Activated CD4-positive, alpha-beta T cell treated with anti-CD3 and anti-CD28 coated beads, Interleukin-2, amount 50 U/mL, for 16 hours (primary cell): ENCODE results near the gene BANK1.

Source experiments
- DNase-seq: peaks from one replicate; pipeline ENCODE4 v3.0.0-alpha.2; 2020

Gene BANK1

GRCh38 chr4:101910786-101911373 lies 120.3 kb downstream of the BANK1 start:
- no peak for DNase-seq

DNA sequence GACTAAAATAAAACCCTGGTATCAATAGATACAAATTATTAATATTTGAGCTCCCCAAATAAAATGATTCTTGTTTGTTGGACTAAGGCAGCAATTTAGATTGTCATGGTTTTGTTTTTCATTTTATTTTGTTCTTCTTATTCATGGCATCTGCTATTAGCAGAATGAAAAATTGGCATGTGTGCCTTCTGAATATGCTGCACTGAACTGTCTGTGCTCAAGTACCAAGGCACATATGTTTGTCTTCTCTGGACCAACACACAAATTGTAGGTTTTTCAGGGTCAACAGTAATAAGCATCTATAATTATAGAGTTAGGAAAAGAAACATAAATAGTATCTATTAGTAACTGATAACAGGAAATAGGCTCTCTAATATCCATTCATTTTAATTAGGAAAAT lies 121.1 kb downstream of the BANK1 start:
- DNase-seq: no peak

DNA sequence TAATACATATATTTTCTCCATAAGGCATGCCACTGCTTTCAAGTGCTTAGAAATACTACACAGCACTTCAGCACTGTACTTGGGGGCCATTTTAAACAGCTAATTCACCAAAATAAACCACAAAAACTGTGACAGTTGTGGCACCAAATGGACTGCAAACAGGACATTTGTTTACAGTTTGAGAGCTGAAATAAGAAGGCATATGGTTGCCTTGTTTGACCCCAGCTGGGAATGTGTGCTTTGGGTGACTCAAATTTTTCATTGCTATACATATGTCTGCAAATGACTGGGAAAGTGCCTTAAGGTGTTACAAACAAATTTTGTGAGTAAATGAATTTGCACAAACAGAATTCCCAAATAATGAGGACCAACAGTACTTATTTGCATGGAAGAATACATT lies 124.2 kb downstream of the BANK1 start:
- DNase-seq: no peak

DNA sequence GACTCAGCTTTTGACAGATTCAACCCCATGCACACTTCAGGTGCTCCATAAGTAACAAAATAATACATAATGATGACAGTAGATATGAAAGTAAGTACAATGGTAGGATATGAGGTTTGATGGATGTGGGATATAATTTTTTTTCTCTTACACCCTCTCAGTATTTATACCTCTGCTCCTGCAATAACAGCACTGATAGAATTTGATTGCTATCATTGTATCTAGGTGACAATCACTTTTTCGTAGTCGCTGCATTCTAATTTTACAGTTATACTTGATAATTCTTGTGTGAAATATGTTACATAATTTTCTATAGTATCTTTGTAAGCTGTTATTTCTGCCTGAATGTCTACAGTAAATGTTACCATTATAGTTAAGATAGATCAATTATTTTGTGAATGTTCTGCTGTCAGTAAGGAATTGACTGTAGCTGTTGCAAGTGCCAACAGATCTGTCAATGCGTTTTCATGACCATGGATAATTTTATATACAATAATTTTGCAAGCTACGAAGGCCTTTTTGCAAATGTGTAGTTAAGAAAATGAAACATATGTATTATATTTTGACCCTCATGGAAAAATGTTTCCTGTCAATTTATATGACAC lies 128.9 kb downstream of the BANK1 start:
- no peak for DNase-seq

DNA sequence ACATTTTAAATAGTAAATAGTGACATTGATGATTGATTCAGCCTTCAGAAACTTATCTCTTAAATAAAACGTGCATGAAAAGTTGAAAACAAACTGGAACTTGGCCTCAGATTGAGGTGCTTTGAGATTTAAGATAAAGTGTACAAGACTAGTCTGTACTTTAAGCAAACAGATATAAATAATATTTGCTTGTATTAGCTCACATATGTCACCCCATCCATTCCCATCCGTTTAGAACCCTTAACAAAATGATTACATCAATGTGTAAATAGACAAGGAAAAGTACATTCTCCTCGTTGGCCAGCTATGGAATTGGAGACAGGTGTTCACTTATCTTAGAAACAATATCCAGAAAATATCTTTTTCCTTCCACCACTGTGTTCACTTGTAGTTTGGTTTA lies 130.8 kb downstream of the BANK1 start:
- no peak for DNase-seq

DNA sequence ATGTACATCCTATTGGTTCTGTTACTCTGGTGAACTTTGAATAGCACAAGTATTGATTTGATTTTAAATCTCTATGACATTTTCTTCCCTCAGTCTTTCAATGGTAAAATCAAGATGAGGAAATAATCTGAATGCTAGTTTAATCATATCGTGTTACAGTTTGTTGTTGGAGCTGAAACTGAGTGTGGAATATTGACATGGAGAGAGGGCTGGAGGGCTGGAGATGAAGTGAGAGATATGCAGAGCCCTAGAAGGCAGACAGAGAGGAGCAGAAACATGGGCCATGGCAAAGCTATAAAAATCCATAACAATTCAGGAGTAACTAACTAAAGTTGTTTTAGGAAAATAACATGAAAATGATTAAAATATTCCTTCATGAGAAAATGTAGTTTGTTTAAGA lies 141.1 kb downstream of the BANK1 start:
- no peak for DNase-seq

GRCh38 chr4:101933855-101934254 lies 143.3 kb downstream of the BANK1 start:
- DNase-seq: no peak

GRCh38 chr4:101938836-101939235 lies 148.3 kb downstream of the BANK1 start:
- no peak for DNase-seq

GRCh38 chr4:101941816-101942358 lies 151.4 kb downstream of the BANK1 start:
- no peak for DNase-seq

- no peak for DNase-seq
Measured at GRCh38 chr4:101942891-101943290, 152.4 kb downstream of the BANK1 start.

GRCh38 chr4:101944649-101945048 lies 154.1 kb downstream of the BANK1 start:
- no peak for DNase-seq

GRCh38 chr4:101948055-101948454 lies 157.5 kb downstream of the BANK1 start:
- no peak for DNase-seq

DNA sequence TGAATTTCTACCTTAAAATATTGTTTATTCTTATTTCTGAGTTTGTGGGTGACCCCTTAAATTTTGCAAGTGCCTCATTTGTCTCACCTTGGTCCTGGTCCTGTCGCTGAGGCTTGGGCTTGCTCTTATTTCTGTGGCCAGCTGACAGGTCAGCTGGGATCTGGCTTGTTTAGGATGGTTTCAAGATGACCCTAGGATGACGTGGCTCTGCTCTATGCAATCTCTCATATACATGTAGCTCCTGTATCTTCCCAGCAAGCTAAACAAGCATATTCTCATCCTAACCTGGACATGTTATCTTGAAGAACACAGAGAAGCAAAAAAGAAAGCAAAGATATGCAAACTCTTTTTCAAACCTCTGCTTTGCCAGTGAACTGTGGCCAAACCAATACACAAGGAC lies 158.4 kb downstream of the BANK1 start:
- no peak for DNase-seq

- DNase-seq: no peak
Measured at GRCh38 chr4:101950258-101950979, 159.9 kb downstream of the BANK1 start.

- no peak for DNase-seq
Measured at GRCh38 chr4:101952985-101953384, 162.5 kb downstream of the BANK1 start.

DNA sequence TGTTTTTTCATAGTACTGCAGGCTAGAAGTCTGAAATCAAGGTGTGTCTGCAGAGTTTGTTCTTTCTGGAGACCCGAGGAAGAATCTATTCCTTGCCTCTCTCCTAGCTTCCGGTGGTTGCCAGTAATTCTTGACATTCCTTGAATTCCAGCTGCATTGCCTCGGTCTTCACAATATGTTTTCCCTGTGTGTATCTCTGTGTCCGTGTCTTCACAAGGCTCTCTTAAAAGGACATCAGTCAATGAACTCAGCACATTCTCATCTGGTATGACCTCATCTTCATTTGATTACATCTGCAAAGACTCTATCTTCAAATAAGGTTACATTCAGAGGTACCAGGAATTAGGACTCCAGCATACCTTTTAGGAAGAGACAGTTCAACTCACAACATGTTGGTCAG lies 163.4 kb downstream of the BANK1 start:
- DNase-seq: no peak

- no peak for DNase-seq
Measured at GRCh38 chr4:101954351-101954750, 163.8 kb downstream of the BANK1 start.

DNA sequence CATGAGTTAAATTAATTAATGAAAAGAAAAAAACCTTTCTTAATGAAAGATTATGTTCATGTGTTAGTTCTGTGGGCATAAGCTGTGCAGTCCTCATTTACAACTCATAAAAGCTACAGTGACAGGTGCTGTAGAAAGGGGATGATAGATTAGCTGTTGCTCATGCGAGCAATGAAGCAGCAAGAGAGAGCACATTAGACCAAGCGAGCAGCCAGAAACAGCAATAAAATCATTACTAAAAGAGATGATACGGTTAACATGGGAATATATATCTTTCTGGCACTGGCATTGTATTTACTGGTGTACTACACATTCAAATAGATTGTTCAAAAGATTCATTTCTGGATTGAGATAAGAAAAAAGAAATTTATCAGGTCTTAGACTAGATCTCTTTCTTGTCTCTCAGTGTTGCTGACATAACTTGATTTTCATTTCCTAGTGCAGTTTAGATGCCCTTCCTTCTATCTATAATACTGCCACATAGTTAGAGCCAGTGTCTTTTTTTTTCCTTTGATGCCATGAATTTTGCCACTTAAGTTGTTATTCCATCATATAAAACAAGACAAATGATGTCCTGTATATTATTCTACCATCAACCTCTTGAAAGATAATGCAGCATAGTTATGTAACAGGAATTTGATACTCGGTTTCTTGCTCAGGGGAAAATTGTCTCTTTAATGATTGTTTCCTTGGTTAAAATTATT lies 164.6 kb downstream of the BANK1 start:
- DNase-seq: no peak

- no peak for DNase-seq
Measured at GRCh38 chr4:101956068-101956825, 165.7 kb downstream of the BANK1 start.

DNA sequence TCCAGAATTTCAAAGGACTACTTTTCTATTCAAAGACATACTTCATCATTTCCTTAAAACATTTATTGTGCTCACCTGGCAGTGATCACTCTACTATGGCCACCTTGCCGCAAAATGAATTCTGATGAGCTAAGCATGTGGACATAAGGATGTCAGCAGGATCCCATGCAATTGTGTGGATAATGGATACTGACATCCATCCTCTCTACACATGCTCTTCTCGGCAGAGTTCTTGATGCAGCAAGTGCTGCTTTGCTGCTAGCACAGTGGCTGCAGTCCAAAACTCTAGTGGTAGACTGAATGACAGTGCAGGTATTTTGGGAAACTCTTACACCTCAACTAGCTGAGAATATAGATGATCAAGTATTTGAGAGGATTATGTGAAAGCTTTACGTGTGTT lies 168.0 kb downstream of the BANK1 start:
- DNase-seq: no peak

- no peak for DNase-seq
Measured at GRCh38 chr4:101960431-101960830, 169.9 kb downstream of the BANK1 start.

GRCh38 chr4:101961144-101961543 lies 170.6 kb downstream of the BANK1 start:
- no peak for DNase-seq
